BE2C (cell line): Measurements from ENCODE around the gene IL24.

Experiments
- DNase-seq: peaks from one replicate; pipeline ENCODE4 v3.0.0-alpha.2; 2020
- H3K27me3 ChIP-seq: fragments of 250-450 bp; sonication (Bioruptor Pico); 2 replicates; pipeline ENCODE4 v1.5.1; 2020; ENCODE audit warnings: mild to moderate bottlenecking
- H3K36me3 ChIP-seq: fragments of 250-450 bp; sonication (Bioruptor Pico); 2 replicates; pipeline ENCODE4 v1.5.1; 2020; ENCODE audit warnings: mild to moderate bottlenecking
- H3K4me1 ChIP-seq: fragments of 250-450 bp; sonication (Bioruptor Pico); 2 replicates; pipeline ENCODE4 v1.5.1; 2020
- H3K4me3 ChIP-seq: 2 replicates; pipeline ENCODE4 v1.5.1; 2011; ENCODE audit warnings: low read depth, low read length
- H3K9me3 ChIP-seq: fragments of 250-450 bp; sonication (Bioruptor Pico); 2 replicates; pipeline ENCODE4 v1.5.1; 2020
- CTCF ChIP-seq: IDR thresholded peaks from 2 replicates; pipeline ENCODE4 v1.5.1; 2012; ENCODE audit warnings: mild to moderate bottlenecking, low read depth, low read length

Gene IL24

DNA sequence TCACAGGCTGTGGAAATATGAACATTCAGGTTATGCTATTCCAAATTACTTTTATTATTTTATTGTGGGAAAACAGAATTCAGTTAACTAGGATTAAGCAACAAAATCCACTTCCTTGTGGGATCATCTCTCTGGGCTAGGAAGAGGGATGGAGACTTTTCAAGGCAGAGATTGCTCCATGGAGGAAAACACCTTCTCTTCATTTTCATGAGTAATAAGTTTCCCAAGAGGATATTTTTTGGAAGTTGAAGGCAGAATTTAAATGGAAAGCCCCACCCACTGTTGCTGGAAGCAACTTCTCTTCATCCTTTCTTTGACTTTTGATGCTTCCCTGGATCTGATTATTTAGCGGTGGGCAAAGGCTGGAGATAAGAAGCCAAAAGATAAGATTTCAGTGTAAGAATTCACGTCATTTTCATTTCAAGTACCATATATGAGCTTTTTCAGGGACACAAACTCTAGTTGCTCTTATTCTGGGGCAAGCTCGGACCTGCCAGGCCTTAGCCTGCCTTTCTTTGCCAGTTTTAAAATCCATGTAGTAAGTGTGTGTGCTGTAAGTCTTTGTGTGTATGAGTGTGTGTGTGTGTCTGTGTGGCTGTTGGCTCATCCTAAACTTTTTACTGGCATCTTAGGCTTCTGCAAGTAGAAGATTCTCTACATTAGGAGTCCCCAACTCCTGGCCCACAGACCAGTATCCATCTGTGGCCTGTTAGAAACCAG is 11.7 kb upstream of the IL24 start:
- Histone ChIP-seq H3K4me1 (0 out of 2 replicates have a peak, but pooled peaks cover 6% of the 10 kb centered on the region), H3K27me3 (no peaks in the 10 kb centered on the region; the same call in 1 of the 2 replicates), H3K36me3 (no peaks in the 10 kb centered on the region), H3K4me3 (no peak overlapping the region), H3K9me3 (no peaks in the 10 kb centered on the region)
- no peak for DNase-seq
- no peak for TF ChIP-seq CTCF

GRCh38 chr1:206886831-206887230 is 10.4 kb upstream of the IL24 start:
- Histone ChIP-seq H3K27me3 (no peaks in the 10 kb centered on the region; the same call in 1 of the 2 replicates), H3K36me3 (no peaks in the 10 kb centered on the region), H3K4me1 (0 out of 2 replicates have a peak, but pooled peaks cover 6% of the 10 kb centered on the region), H3K4me3 (no peak overlapping the region), H3K9me3 (no peaks in the 10 kb centered on the region)
- DNase-seq, result no peak
- no peak for TF ChIP-seq CTCF

- no peak for TF ChIP-seq CTCF
Measured at GRCh38 chr1:206887701-206888100, 9.5 kb upstream of the IL24 start.

GRCh38 chr1:206890125-206891060 is 6.8 kb upstream of the IL24 start:
- DNase-seq, result no peak

More at GRCh38 chr1:206887701-206888100, 9.5 kb upstream of the IL24 start:
- no peaks in the 10 kb centered on the region for H3K36me3 ChIP-seq
- no peak for DNase-seq
- H3K27me3 ChIP-seq, result no peaks in the 10 kb centered on the region; the same call in 1 of the 2 replicates
- H3K4me3 ChIP-seq, result no peak overlapping the region
- H3K9me3 ChIP-seq, result no peaks in the 10 kb centered on the region
- H3K4me1 ChIP-seq, result 0 out of 2 replicates have a peak, but pooled peaks cover 6% of the 10 kb centered on the region

DNA sequence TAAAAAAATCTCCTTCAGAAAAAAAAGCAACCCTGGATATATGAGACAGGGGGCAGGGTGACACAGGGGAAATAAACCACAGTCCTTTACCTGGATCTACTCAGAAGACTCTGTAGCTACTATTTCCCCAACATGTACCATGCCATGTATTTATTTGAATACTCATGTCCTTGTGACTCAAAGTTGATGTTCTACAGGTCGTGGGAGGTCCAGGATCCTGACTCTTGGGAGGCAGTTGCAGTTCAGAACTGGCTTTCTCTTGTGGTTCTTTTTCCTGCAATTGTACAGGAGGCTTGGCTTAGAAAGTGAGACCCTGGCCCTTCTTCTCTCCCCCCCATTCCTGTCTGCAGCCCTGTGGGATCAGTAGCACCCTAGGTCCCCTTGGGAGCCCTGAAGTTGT is 5.8 kb upstream of the IL24 start:
- no peaks in the 10 kb centered on the region for H3K9me3 ChIP-seq
- no peak for DNase-seq
- no peak overlapping the region for H3K4me3 ChIP-seq
- no peak for TF ChIP-seq CTCF
- H3K4me1 ChIP-seq, result peaks cover 11% of the 10 kb centered on the region
- H3K36me3 ChIP-seq, result no peaks in the 10 kb centered on the region
- no peaks in the 10 kb centered on the region for H3K27me3 ChIP-seq

More at GRCh38 chr1:206890125-206891060, 6.8 kb upstream of the IL24 start:
- no peaks in the 10 kb centered on the region for H3K36me3 ChIP-seq
- H3K9me3 ChIP-seq, result no peaks in the 10 kb centered on the region
- no peak for TF ChIP-seq CTCF
- no peak overlapping the region for H3K4me3 ChIP-seq
- no peaks in the 10 kb centered on the region for H3K27me3 ChIP-seq
- peaks cover 11% of the 10 kb centered on the region for H3K4me1 ChIP-seq
